HG03442 (cell line): ENCODE results near the gene PACRG.

ENCODE experiments used
- ATAC-seq: cut with Tn5 transposase; IDR thresholded peaks from one replicate; pipeline ENCODE4 v1.9.1; 2021; ENCODE audit warnings: mild to moderate bottlenecking, moderate library complexity; ENCODE audit not compliant: unreplicated experiment

PACRG gene

DNA sequence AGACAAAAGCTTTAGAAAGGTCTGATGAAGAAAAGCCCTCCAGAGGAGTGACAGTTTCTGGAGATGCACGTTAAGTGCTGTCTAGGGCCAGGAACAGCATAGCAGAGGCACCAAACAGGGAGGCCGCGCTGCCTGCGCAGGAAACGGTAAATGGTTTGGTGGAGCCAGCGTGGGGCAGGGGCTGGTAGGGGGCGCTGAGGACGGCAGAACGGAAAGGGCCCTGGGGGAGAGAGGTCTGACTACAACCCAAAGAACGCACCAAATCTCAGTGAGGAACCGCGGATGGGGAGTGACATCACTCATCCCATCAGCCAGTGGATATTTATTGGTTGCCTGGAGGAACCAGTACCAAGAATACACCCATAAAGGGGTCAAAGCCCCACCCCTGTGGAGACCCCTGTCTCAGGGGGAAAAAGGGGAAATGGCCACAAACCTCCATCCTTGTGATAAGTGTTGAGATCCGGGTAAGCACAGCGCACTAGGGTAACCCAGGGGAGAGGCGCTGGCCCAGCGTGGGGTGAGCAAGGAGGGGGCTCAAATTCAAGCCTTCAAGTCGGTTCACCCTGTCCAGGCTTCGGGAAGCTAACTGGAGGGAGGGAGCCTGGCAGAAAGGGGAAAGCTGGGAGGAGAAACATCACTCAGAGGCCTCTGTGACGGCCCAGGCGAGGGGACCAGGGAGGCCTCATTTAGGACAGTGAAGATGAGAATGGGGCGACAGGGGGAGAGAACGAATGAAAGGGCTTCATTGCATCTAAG, 437.6 kb downstream of the PACRG start:
- no peak for ATAC-seq

- no peak for ATAC-seq
Observed at GRCh38 chr6:163165922-163166321, 438.1 kb downstream of the PACRG start.

- no peak for ATAC-seq
Observed at GRCh38 chr6:163166507-163166906, 438.7 kb downstream of the PACRG start.

DNA sequence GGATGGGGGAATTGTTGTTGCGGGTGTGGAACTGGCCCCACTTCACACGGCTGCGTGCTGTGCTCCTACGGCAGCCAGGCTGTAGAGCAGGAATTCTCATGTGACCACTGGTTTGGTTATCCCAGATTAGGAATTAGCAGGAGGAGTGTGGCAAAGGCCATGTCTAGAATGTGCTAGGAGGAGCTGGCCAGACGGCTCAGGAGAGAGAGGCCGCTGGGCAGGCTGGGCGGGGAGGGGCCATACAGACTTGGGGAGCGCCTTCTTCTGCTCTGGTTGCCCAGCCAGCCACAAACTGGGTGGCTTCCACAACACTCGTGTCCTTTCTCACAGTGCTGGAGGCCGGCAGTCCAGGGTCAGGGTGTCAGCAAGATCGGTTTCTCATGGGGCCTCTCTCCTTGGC, 441.7 kb downstream of the PACRG start:
- no peak for ATAC-seq

DNA sequence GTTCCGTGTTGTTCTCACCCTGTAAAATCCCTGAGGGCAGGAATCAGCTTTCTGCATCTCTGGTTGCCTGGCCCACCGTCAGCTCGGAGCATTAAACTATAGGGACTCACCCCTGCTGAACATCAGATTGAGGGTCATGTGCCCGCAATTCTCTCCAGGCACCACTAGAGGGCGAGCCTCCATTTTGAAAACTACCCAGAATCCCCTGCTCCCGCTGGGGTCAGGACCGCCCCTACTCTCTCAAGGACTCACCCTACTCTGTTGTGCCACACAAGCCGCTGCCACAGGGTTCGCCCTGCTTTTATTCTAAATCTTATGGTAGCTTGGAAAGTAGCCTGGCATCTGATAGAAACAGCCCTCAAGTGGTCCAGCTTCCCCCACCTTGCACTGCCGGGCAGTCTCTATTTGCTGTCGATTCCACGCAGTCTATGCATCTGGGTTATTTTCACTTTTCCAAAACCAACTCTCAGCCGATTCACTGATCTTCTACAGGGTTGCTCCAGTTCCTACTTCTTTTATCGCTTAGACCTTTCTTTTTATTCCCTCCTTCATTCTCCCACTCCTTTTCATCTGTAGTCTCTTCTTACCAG, 442.6 kb downstream of the PACRG start:
- ATAC-seq, result peak; percentile 82

DNA sequence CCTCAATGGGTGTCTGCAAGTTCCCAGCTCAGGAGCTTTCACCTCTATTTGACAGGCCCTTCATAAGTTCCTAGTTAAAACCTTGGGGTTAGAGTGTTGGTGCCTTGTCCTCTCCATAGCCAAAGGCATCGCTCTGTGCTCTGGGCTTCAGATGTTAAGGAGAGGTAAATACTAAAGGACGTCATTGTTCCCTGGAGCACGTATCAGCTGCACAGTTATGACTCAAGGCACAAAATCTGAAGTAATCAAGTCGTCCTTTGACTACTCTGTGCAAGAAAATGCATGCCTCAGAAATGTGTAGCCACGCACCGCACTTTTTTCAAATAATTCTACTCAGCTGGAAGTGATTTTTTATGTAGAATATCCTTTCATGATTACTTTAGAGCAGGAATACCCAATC, 446.0 kb downstream of the PACRG start:
- ATAC-seq, result no peak

DNA sequence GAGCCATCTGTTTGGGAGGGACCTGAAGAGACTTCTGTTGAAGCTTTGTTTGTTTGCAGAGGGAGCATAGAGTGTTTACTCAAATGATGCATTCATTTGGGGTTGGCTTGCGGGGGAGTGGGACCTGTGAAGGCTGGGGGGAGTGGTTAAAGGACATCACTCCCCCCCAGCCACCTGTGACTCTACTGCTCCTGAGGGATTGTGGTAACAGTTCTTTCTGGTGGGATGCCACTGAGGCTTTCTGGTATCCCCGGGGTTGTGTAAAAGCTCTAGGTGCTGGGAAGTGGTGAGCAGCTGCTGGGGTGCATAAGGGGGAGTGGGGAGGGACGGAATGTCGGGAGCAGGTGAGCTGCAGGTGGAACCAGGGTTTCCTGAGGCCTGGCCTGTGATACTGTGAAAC, 447.5 kb downstream of the PACRG start:
- no peak for ATAC-seq

DNA sequence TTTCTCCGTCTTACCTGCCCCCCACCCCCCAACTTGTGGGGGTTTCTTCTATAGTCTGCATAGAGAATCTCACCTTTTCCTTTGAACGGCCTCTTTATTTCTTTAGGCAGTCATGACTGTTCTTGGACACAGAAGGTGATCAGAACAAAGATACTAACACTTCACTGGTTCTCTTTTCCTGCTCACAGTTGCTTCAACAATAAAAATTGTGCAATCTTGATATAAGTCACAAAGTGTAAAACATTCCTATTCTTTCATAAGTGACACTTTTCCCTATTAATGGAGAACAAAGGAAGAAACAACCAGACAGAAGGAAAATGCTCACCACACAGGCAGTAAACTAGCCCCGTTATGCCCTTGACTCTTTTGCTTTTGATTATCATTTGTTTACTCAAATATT, 448.3 kb downstream of the PACRG start:
- no peak for ATAC-seq

DNA sequence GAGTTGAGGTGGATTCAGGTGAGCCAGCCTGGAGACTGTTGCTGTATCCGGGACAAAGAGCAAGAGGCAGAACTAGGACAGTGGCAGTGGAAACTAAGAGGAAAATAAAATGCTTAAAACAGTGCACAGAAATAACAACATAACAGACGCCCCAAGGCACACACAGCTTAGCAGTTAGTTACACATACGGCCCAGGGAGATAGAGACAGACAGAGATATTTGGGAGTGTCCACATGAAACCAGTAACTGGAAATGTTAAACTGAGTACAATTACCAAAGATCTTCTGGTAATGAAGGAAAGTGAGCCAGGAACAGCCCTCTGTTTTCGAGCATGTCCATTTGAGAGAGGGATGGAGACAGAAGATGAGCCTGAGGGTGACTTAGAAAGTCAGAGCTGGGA, 449.2 kb downstream of the PACRG start:
- no peak for ATAC-seq

DNA sequence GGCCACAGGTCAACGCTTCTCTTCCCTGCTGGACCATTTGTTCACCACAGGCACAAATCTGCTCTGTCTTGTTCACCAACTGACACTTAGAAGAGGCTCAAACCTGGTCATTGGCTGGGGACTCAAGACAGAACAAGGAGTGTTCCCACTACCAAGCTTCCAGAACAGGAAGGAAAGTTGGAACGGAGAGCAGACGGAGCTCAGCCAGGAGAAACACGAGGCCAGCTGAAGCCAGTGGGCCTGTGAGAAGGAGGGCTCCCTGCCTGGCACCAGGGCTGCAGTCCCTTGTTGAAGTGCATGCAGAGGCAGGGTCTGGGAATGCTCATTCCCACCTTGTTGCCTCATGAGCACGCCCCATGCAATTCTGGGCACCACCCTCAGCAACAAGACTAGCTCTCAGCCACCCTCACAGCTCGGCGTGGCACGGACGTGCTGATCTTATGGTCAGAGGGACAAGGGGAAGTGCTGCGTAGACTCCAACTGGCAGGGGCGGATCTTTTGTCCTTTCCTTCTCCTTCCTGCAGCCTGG, 450.2 kb downstream of the PACRG start:
- ATAC-seq, result no peak

- ATAC-seq, result no peak
Observed at GRCh38 chr6:163179061-163179460, 451.3 kb downstream of the PACRG start.

- ATAC-seq, result no peak
Observed at GRCh38 chr6:163179721-163180120, 451.9 kb downstream of the PACRG start.

GRCh38 chr6:163180874-163181541, 453.2 kb downstream of the PACRG start:
- no peak for ATAC-seq

DNA sequence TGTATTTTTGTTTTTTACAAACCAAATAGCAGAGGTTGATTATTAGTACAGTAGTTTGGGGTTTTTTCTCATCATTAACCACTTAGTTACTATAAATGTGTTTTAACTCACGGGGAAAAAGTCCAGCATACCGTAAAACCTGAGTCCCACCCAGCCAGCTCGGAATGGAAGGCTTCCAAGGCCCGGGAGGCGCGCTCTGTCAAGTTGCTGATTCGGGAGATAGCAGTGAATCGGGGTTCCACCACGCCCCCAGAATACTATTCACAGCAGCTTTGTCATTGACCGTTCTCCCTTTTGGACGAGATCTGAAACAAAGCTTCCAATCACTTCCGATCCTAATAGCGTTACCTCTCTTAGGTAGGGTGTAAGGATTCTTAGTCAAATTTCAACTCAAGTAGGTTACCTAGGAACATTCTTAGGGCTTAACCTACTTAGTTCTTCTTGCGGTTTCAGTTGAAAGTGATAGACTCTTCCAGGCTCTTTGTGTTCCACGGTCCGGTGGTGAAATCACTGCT, 453.9 kb downstream of the PACRG start:
- ATAC-seq, result no peak

GRCh38 chr6:163182696-163183095, 454.9 kb downstream of the PACRG start:
- ATAC-seq, result no peak

- ATAC-seq, result no peak
Observed at GRCh38 chr6:163183806-163184205, 456.0 kb downstream of the PACRG start.

DNA sequence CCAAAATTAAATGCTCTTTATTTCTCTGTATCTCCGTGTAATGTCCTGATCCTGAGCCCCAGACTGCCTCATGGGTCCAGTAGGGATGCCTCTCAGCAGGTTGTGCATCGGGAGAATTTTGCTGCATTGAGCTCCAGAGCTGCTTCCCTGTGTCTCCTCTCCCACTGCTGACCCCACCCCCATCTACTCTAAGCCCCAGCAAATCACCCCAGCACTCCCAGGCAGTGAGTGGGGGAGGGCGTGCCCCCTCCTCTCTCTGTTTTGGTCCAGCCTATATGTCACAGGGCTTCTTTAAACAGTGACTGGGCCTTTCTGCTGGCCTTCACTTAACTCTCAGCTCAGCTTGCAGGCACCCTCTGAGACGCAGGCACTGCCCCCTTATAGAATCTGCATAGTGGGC, 458.0 kb downstream of the PACRG start:
- ATAC-seq, result no peak

GRCh38 chr6:163186527-163186926, 458.8 kb downstream of the PACRG start:
- no peak for ATAC-seq

GRCh38 chr6:163187201-163187600, 459.4 kb downstream of the PACRG start:
- no peak for ATAC-seq

- ATAC-seq, result no peak
Observed at GRCh38 chr6:163187606-163188005, 459.8 kb downstream of the PACRG start.

DNA sequence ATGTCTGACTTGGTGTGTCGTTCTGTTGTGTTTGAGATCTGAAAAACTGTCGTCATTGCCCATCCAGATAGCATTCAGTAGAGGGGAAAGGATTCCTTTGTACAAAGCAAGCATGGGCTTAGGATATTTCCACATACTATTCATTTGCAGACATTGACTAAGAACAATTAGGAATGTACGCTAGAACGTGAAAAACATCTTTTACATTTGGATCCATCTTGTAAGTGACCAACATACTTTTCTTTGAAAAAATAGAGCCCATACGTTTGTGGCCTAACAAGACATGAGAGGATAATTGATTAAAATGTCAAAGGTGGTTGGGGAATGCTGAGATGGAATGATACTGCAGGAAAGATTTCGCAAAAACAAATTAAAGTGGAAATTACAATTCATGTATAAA, 461.0 kb downstream of the PACRG start:
- ATAC-seq, result no peak

DNA sequence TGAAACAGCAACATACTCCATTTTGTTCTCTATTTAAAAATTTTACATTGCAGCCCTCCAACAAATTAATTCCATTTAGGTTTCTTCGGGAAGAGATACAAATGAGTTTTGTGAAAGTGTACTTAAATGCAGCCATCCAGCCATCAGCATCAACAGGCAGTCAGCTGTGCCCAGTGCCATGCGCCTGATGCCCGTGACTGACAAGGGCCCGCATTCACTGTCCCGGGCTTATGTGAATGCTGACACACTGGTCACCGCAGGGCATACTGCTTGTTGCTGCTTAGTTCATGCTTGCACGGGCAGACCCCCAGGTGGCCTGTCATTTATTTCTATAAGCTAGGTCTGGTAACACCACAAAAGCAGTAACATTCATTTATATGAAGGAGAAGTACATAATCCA, 461.8 kb downstream of the PACRG start:
- ATAC-seq, result no peak
